ENCODE measurements around the gene AGBL5.

The AGBL5 gene

DNA sequence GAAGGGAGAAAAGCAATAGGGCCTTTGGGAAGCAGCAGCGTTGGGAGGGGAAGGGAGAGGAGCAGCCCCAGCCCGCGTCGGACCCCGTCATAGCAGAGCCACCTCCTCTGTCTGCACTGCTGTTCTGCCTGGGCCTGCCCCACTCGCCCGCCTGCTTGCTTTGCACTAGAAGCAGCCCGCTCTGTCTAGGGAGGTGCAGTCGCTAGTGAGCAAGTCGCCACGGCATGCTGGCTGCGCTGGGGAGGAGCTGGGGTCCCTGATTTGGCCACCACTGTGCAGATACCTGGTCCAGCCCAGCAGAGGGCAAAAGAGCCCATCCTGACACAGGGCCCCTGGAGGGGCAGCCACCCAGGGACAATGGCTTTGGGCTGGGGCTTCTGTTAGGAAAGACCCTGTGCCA, 26.7 kb upstream of the AGBL5 start:
- no peak overlapping the region for H3K4me3 ChIP-seq (replicated peaks in 1 of 2; ENCODE audit: low read depth in 2 of 2, low read length in 2 of 2)
- TF ChIP-seq, protein P1, sequence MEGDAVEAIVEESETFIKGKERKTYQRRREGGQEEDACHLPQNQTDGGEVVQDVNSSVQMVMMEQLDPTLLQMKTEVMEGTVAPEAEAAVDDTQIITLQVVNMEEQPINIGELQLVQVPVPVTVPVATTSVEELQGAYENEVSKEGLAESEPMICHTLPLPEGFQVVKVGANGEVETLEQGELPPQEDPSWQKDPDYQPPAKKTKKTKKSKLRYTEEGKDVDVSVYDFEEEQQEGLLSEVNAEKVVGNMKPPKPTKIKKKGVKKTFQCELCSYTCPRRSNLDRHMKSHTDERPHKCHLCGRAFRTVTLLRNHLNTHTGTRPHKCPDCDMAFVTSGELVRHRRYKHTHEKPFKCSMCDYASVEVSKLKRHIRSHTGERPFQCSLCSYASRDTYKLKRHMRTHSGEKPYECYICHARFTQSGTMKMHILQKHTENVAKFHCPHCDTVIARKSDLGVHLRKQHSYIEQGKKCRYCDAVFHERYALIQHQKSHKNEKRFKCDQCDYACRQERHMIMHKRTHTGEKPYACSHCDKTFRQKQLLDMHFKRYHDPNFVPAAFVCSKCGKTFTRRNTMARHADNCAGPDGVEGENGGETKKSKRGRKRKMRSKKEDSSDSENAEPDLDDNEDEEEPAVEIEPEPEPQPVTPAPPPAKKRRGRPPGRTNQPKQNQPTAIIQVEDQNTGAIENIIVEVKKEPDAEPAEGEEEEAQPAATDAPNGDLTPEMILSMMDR (IDR thresholded peaks at IDR 0.05; ENCODE audit: low read depth, low read length): no peak
- no peak for DNase-seq (ENCODE audit: low read depth in 2 of 2)

DNA sequence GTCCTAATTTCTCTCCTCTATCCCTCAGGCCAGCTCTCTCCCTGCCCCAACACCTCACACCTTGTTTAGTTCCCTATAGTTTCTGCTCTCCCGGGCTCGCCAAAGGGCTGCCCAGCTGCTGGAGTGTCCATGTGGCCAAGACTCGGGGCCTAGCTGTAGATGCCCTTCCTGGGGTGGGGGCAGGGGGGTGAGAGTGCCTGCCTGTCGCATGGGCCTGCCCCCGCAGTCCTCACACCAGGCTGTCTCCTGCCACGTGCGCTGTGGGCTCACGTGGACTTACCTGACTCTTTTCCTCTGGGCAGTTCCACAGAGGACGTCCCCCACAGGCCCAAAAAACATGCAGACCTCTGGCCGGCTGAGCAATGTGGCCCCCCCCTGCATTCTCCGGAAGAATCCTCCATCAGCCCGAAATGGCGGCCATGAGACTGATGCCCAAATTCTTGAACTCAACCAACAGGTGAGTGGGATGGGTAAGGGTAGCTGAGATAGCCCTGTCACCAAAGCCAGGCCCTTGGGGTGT, 26.1 kb upstream of the AGBL5 start:
- TF ChIP-seq, protein P1 (IDR thresholded peaks at IDR 0.05; ENCODE audit: low read depth, low read length): no peak
- H3K4me3 ChIP-seq (replicated peaks in 1 of 2; ENCODE audit: low read depth in 2 of 2, low read length in 2 of 2): no peak overlapping the region
- no peak for DNase-seq (ENCODE audit: low read depth in 2 of 2)

DNA sequence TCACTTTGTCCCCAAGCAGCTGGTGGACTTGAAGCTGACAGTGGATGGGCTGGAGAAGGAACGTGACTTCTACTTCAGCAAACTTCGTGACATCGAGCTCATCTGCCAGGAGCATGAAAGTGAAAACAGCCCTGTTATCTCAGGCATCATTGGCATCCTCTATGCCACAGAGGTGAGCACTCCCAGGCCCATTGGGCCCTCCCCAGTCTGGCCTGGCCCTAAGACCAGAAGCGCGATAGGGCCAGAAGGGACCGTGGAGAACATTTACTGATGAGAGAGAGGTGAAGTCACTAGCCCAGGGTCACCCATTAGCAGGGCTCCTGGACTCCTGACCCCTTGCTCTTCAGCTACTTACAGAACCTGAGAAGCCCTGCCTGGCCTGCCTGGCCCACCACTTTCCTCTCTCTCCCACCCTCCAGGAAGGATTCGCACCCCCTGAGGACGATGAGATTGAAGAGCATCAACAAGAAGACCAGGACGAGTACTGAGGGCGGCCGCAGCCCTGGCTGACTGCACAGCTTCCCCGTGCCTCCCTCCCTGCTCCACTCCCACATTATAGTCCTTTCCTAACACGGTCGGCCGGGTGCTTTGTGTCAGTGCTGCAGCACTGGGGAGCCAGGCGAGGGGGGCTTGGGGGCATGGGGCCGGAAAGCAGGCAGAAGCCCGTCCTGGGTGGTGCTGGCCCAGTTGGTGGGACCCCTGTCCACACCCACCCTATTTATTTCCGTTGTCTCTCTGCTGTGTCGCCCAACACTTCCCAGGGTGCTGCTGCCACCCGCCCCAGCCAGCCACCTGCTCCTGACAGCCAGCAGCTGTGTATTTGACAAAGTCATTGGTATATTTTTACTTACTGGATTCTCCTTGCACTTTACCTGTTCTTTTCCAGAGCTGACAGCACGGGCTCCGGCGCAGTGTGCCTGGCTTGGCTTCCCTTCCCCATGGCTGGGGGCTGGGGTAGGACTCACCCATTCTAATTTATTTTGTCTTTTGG, 25.3 kb upstream of the AGBL5 start:
- no peak for DNase-seq (ENCODE audit: low read depth in 2 of 2)
- TF ChIP-seq, protein P1 (IDR thresholded peaks at IDR 0.05; ENCODE audit: low read depth, low read length): no peak
- H3K4me3 ChIP-seq (replicated peaks in 1 of 2; ENCODE audit: low read depth in 2 of 2, low read length in 2 of 2): no peak overlapping the region

DNA sequence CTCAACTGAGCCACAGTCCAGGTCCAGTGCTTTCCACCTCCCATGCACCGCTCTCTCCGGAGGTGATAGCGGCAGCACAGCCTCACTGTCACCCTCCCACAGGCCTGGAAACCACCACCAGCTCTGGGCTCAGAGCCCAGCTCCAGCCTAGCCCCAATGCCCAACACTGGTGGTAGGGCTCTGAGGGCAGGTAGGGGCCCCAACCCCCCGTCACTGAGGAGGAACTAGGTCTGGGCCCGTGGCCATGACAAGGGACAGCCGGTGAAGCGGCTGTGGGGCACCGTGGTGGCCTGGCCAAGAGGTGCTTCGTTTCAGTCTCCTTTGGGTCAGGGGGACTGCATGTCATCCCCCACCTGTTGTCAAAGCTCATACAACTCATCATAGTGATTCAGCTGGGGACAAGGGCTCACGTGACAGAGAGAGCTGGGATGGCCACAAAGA, 24.2 kb upstream of the AGBL5 start:
- DNase-seq (ENCODE audit: low read depth in 2 of 2): no peak
- H3K4me3 ChIP-seq (replicated peaks in 1 of 2; ENCODE audit: low read depth in 2 of 2, low read length in 2 of 2): no peak overlapping the region
- TF ChIP-seq, protein P1 (IDR thresholded peaks at IDR 0.05; ENCODE audit: low read depth, low read length): no peak

DNA sequence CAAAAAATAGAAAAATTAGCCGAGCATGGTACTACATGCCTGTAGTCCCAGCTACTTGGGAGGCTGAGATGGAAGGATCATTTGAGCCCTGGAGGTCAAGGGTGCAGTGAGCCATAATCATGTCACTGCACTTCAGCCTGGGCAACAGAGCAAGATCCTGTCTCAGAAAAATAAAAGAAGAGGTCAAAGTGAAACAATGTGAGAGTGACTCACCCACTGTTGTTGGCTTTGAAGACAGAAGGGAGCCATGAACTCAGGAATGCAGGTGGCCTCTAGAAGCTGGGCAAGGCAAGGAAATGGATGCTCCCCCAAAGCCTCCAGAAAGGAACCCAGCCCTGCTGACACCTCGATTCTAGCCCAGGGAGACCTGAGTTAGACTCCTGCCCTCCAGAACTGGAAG, 22.4 kb upstream of the AGBL5 start:
- H3K4me3 ChIP-seq (replicated peaks in 1 of 2; ENCODE audit: low read depth in 2 of 2, low read length in 2 of 2): no peak overlapping the region
- DNase-seq (ENCODE audit: low read depth in 2 of 2): peak in 1 of 2 donors; percentile 31
- TF ChIP-seq, protein P1 (IDR thresholded peaks at IDR 0.05; ENCODE audit: low read depth, low read length): no peak

DNA sequence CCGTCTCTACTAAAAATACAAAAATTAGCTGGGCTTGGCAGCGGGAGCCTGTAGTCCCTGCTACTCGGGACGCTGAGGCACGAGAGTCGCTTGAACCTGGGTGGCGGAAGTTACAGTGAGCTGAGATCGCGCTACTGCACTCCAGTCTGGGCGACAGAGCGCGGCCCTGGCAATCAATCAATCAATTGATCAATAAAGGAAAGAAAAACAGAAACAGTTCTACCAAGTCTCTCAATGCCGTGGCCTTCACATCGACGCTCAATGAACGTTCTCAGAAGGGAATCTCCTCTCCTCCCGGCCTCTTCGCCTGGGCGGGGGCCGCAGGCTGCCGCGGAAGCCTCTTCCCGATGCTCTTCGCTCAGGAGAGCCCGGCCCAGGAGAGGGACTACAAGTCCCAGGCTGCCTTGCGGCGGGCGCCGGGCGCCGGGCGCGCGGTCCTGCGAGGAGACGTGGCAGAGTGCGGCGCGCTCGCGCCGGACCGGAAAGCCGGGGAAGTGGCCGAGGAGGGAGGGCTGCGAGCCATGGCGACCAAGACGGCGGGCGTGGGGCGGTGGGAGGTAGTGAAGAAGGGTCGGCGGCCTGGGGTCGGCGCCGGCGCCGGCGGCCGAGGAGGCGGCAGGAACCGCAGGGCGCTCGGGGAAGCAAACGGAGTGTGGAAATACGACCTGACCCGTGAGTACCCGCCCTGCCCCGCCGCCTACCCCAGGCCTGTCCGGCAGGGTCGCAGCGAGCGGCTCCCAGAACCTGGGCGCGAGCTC, 18.8 kb upstream of the AGBL5 start, which contains the start of gene TMEM214:
Gene TMEM214, plus strand, starts transcription at position 471 of the 758 bp plus-strand sequence. Its CDS starts 51 bp downstream, at position 522.
- peak within 1 kb of the TSS; percentile 92 to 100 for H3K4me3 ChIP-seq (replicated peaks in 1 of 2; ENCODE audit: low read depth in 2 of 2, low read length in 2 of 2)
- TF ChIP-seq, protein P1 (IDR thresholded peaks at IDR 0.05; ENCODE audit: low read depth, low read length): no peak
- DNase-seq (ENCODE audit: low read depth in 2 of 2): peak; percentile 87 to 92
